PC-9 (cell line): ENCODE results near the gene MSI2. TPM values are rescaled to one million over a fixed set of nuclear protein-coding genes. Genes with fewer than 3 reads are reported as not detected.

Experiments
- BruUV-seq: library from RNA; stranded (reverse); fragments of 400-500 nt; replicated peaks from 2 replicates; lab custom pipeline; 2021; lab: Mats Ljungman, UMichigan
- CTCF ChIA-PET: fragments of 300-600 bp; sonication (Branson Sonifier 250); formaldehyde crosslinking; loops from one replicate; lab custom pipeline; 2022; ENCODE audit warnings: antibody characterized with exemption; lab: Charles Lee
- POLR2A ChIA-PET: fragments of 300-600 bp; sonication (Branson Sonifier 250); formaldehyde crosslinking; loops from one replicate; lab custom pipeline; 2022; ENCODE audit warnings: antibody characterized with exemption; ENCODE audit not compliant: unreplicated experiment; lab: Charles Lee
- DNase-seq, 2 experiments: peaks; one replicate each; pipeline versions ENCODE4 v3.0.0 to v3.0.0-alpha.2; 2015 to 2022; ENCODE audit warnings: mixed read lengths in 1 of 2
- H2AFZ ChIP-seq: fragments of 200-600 bp; sonication (generic); 2 replicates; pipeline ENCODE4 v1.8.1; 2017; ENCODE audit warnings: antibody characterized with exemption
- H3F3A ChIP-seq: fragments of 200-600 bp; sonication (generic); 2 replicates; pipeline ENCODE4 v1.8.1; 2017; ENCODE audit warnings: antibody characterized with exemption, mild to moderate bottlenecking, low read depth; ENCODE audit not compliant: insufficient read depth
- H3K27ac ChIP-seq: fragments of 200-600 bp; sonication (generic); 2 replicates; pipeline ENCODE4 v1.6.1; 2016; ENCODE audit warnings: mixed run types
- H3K27me3 ChIP-seq: fragments of 200-600 bp; sonication (generic); 2 replicates; pipeline ENCODE4 v1.6.1; 2016; ENCODE audit warnings: low read depth, mixed run types; ENCODE audit not compliant: insufficient read depth
- H3K36me3 ChIP-seq: fragments of 200-600 bp; sonication (generic); 2 replicates; pipeline ENCODE4 v1.6.1; 2016; ENCODE audit warnings: low read depth, mixed run types
- H3K4me1 ChIP-seq: fragments of 200-600 bp; sonication (generic); replicated peaks from 2 replicates; pipeline ENCODE4 v1.6.1; 2016; ENCODE audit warnings: mixed run types; ENCODE audit not compliant: insufficient read depth
- H3K4me2 ChIP-seq: fragments of 200-600 bp; sonication (generic); 2 replicates; pipeline ENCODE4 v1.6.1; 2017; ENCODE audit warnings: mixed run types
- H3K4me3 ChIP-seq: fragments of 200-600 bp; sonication (generic); 2 replicates; pipeline ENCODE4 v1.6.1; 2016; ENCODE audit warnings: mixed run types
- H3K79me2 ChIP-seq: fragments of 200-600 bp; sonication (generic); 2 replicates; pipeline ENCODE4 v1.6.1; 2017; ENCODE audit warnings: low read depth, mixed run types
- H3K9me2 ChIP-seq: fragments of 200-600 bp; sonication (generic); 2 replicates; pipeline ENCODE4 v1.8.1; 2017; ENCODE audit warnings: mild to moderate bottlenecking; ENCODE audit not compliant: insufficient read depth
- H3K9me3 ChIP-seq: fragments of 200-600 bp; sonication (generic); 2 replicates; pipeline ENCODE4 v1.8.1; 2016; ENCODE audit warnings: low read depth; ENCODE audit not compliant: insufficient read depth
- H4K20me1 ChIP-seq: fragments of 200-600 bp; sonication (generic); 2 replicates; pipeline ENCODE4 v1.8.1; 2017; ENCODE audit not compliant: insufficient read depth
- EZH2 ChIP-seq: fragments of 200-600 bp; sonication (generic); IDR thresholded peaks from 2 replicates; pipeline ENCODE4 v1.8.0; 2017; ENCODE audit warnings: antibody characterized with exemption, low read depth
- intact Hi-C: fragments of 100-400 bp; cut with micrococcal nuclease; formaldehyde crosslinking; loops from one replicate; pipeline ENCODE4 v1.10.0; 2022; ENCODE audit not compliant: unreplicated experiment
- total RNA-seq: library from RNA; stranded (reverse); gene quantifications from 2 replicates; pipeline ENCODE4 v1.2.3, GENCODE V29; 2021
- TF ChIP-seq, protein P1 (sequence below): fragments of 200-600 bp; sonication (generic); conservative IDR thresholded peaks from 2 replicates; pipeline ENCODE4 v1.6.1; 2017; ENCODE audit warnings: mixed run types, antibody characterized with exemption, mild to moderate bottlenecking, moderate library complexity

The MSI2 gene
- total RNA-seq, 1 experiment from 2014 or later, result 15.7 TPM

GRCh38 chr17:57388131-57388725 is 131.9 kb downstream of the MSI2 start:
- Histone ChIP-seq H3K79me2 (no peaks in the 10 kb centered on the region), H3K27ac (no peak overlapping the region), H4K20me1 (no peaks in the 10 kb centered on the region), H3K4me2 (no peak overlapping the region), H3K4me3 (no peak overlapping the region), H2AFZ (no peak overlapping the region), H3K4me1 (no peaks in the 10 kb centered on the region), H3K9me2 (no peaks in the 10 kb centered on the region), H3K27me3 (no peaks in the 10 kb centered on the region), H3K36me3 (no peaks in the 10 kb centered on the region), H3F3A (no peaks in the 10 kb centered on the region), H3K9me3 (no peaks in the 10 kb centered on the region; the same call in 1 of the 2 replicates)
- ChIA-PET CTCF (no interaction called here), POLR2A (no interaction called here)
- no peak for TF ChIP-seq EZH2
- TF ChIP-seq, protein P1, sequence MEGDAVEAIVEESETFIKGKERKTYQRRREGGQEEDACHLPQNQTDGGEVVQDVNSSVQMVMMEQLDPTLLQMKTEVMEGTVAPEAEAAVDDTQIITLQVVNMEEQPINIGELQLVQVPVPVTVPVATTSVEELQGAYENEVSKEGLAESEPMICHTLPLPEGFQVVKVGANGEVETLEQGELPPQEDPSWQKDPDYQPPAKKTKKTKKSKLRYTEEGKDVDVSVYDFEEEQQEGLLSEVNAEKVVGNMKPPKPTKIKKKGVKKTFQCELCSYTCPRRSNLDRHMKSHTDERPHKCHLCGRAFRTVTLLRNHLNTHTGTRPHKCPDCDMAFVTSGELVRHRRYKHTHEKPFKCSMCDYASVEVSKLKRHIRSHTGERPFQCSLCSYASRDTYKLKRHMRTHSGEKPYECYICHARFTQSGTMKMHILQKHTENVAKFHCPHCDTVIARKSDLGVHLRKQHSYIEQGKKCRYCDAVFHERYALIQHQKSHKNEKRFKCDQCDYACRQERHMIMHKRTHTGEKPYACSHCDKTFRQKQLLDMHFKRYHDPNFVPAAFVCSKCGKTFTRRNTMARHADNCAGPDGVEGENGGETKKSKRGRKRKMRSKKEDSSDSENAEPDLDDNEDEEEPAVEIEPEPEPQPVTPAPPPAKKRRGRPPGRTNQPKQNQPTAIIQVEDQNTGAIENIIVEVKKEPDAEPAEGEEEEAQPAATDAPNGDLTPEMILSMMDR, result no peak
- BruUV-seq, result no TSS peak
- intact Hi-C loops, result no loop called here
- DNase-seq, result no peak

DNA sequence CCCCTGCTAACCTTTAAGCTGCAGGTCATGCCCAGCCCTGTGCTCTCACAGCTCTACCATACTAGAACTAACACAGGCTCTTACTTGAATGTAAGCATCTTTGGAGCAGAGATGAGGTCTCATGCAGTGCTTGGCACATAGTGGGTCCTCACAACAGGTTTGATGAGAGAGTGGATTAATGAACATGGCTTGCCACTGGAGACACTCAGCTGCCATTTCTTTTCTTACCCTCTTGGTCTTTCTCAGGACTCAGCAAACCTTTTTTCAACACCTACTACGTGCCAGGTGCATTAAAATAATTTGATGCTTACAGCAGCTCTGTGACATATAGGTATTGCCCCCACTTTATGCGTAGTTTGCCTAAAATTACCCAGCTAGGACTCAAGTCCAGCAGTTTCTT is 133.2 kb downstream of the MSI2 start:
- DNase-seq, result no peak
- TF ChIP-seq, protein P1, result no peak
- no peak for TF ChIP-seq EZH2
- peaks cover 4% of the 10 kb centered on the region; the same call in 1 of the 2 replicates for H3K9me3 ChIP-seq
- H3K4me2 ChIP-seq, result no peak overlapping the region
- H3K79me2 ChIP-seq, result no peaks in the 10 kb centered on the region
- no peaks in the 10 kb centered on the region for H3K9me2 ChIP-seq
- no peak overlapping the region for H3K27ac ChIP-seq
- no peak overlapping the region for H3K4me3 ChIP-seq
- H3F3A ChIP-seq, result no peaks in the 10 kb centered on the region
- no peaks in the 10 kb centered on the region for H4K20me1 ChIP-seq
- CTCF ChIA-PET, result no interaction called here
- H3K4me1 ChIP-seq, result peaks cover 4% of the 10 kb centered on the region; the same call in 1 of the 2 replicates
- no TSS peak for BruUV-seq
- no peak overlapping the region for H2AFZ ChIP-seq
- no peaks in the 10 kb centered on the region for H3K27me3 ChIP-seq
- intact Hi-C loops, result no loop called here
- H3K36me3 ChIP-seq, result no peaks in the 10 kb centered on the region
- POLR2A ChIA-PET, result no interaction called here

DNA sequence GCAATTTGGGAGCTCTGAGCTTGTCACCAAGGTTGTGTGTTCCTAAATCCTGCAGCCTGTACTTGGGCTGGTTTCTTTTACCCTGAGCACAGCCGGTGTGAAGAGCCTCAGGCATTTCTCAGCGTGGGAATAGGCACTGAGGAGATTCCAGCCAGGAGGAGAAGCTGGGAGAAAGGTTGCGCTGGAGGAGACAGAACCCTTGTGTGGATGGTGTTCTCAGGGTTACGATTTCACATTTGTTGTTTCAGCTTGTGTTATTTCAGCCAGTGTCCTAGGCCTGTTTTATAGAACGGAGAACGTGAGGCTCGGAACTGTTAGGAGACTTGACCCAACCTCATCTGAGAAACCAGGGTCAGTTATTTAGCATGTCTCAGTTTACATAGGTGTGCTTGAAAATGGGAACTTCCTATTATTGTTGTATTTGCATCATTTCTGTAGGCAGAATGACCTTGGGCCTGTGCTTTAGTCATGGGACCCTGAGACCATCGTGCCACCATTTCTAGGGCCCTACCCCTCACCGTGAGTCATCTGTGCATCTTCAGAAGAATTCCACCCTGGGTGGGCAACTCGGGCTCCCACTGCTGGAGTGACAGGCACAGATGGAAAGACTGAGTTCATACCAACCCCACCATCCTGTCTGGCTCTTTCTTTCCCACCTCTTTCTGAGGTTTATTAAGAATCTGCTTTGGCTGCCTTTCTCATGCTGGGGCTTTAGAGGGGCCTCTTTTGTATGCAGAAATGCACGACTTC is 134.9 kb downstream of the MSI2 start:
- CTCF ChIA-PET, result no interaction called here
- POLR2A ChIA-PET, result no interaction called here
- H4K20me1 ChIP-seq, result no peaks in the 10 kb centered on the region
- H3K4me2 ChIP-seq, result no peak overlapping the region
- H3K27ac ChIP-seq, result no peak overlapping the region
- no peak overlapping the region for H2AFZ ChIP-seq
- intact Hi-C loops, result no loop called here
- H3K9me3 ChIP-seq, result peaks cover 4% of the 10 kb centered on the region; the same call in 1 of the 2 replicates
- no peaks in the 10 kb centered on the region for H3K9me2 ChIP-seq
- no peaks in the 10 kb centered on the region for H3K27me3 ChIP-seq
- no peak for DNase-seq
- no peaks in the 10 kb centered on the region for H3K36me3 ChIP-seq
- no peaks in the 10 kb centered on the region for H3K79me2 ChIP-seq
- H3K4me3 ChIP-seq, result no peak overlapping the region
- TF ChIP-seq, protein P1, result no peak
- TF ChIP-seq EZH2, result no peak
- H3F3A ChIP-seq, result no peaks in the 10 kb centered on the region
- no TSS peak for BruUV-seq
- H3K4me1 ChIP-seq, result peaks cover 8% of the 10 kb centered on the region; the same call in 1 of the 2 replicates
